GM18502 (cell line): Measurements from ENCODE around the gene ZNF678.
"Not testable (repeated sequence)": the region's sequence is repeated elsewhere in the genome, so short reads cannot be mapped to it uniquely, and the experiment has no call there.

Experiments used
- ATAC-seq: cut with Tn5 transposase; IDR thresholded peaks from one replicate; pipeline ENCODE4 v1.9.1; 2021; ENCODE audit warnings: mild to moderate bottlenecking; ENCODE audit not compliant: unreplicated experiment, poor library complexity

ZNF678 gene

DNA sequence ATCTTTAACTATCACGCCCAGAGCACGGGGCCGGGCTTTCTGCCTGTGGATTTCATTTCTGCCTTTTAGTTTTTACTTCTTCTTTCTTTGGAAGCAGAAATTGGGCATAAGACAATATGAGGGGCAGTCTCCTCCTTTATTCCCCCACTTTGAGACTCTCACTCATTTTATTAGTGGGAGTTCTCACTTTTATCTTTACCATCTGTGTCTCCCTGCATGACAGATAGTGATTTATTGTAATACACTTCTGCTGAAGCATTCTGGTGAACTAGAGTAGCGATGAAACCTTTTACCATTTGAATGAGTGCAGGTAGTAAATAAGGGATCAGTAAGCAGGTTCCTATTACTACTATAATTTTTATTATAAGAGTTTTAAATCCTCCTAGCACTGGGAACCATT is 26.4 kb downstream of the ZNF678 start:
- ATAC-seq, result not testable (repeated sequence)

DNA sequence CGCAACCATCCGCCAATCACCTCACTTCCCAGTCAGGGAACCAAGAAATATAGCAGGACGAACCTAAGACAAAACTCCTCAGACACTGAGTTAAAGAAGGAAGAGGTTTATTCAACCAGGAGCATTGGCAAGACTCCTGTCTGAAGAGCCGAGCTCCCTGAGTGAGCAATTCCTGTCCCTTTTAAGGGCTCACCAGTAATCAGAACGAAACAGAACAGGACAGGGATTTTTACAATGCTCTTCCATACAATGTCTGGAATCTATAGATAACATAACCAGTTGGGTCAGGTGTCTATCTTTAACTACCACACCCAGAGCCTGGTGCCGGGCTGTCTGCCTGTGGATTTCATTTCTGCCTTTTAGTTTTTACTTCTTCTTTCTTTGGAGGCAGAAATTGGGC is 32.9 kb downstream of the ZNF678 start:
- not testable (repeated sequence) for ATAC-seq

DNA sequence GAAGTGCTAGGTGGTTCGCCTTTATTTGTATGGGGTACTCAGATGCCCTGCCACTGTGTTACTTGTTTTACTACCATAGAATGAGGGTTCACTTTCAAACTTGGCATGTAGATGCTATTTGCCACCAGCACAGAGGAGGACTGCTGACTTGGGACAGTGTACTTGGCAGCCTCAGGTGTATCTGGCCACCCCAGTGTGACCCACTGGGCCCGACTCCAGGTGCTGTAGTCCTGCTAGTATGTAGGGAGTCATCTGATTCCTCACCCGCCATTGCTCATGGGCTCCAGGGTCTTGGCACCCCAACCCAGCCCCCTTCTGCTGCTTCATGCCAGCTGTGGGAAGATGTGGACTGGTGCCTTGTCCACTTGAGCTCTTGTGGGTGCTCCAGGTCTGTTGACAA is 40.0 kb downstream of the ZNF678 start:
- ATAC-seq, result no peak

DNA sequence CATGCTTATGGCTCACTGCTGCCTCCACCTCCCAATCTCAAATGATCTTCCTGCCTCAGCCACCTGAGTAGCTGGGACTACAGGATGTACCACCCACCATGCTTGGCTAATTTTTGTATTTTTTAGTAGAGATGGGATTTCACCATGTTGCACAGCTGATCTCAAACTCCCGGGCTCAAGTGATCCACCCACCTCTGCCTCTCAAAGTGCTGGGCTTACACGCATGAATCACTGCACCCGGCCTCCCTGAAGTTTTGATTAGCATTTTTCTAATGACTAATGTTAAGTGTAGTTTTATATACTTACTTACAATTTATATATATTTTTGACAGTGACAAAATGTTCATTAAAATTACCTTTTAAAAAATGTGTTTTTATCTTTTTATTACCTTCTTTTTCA is 41.1 kb downstream of the ZNF678 start:
- no peak for ATAC-seq

DNA sequence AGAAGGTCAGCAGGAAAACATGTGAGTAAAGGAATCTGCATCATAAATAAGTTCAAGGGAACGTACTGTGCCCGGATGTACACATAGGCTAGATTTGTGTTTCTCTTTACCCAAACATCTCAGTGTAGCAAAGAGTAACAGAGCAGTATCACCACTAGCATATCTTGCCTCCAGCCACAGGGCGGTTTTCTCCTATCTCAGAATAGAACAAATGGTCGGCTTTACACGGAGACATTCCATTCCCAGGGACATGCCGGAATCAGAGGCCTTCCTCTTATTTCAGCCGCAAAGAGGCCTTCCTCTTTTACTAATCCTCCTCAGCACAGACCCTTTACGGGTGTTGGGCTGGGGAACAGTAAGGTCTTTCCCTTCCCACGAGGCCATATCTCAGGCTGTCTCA is 42.9 kb downstream of the ZNF678 start:
- ATAC-seq, result not testable (repeated sequence)

DNA sequence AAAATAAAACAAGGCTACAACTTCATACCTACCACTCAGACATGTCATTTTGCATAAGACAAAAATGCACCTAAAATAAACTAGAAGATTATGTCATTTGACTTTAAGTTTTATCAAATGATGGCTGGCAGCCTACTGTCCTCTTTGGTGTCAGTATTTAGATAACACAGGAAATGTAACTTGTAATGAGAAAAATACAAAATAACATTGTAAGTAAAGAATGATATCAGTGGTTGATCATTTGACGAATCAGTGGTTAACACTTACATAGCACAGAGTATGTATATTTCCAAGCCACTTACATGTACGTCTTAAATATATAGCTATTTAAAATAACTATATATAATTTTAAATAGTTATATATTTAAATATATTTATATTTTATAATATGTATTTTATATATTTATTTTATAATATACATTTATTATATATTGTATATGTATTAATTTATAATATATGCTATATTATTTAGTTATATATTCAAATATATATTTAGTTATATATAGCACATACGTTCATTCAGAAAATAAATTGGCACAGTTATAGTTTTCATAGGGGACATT is 44.1 kb downstream of the ZNF678 start:
- no peak for ATAC-seq

DNA sequence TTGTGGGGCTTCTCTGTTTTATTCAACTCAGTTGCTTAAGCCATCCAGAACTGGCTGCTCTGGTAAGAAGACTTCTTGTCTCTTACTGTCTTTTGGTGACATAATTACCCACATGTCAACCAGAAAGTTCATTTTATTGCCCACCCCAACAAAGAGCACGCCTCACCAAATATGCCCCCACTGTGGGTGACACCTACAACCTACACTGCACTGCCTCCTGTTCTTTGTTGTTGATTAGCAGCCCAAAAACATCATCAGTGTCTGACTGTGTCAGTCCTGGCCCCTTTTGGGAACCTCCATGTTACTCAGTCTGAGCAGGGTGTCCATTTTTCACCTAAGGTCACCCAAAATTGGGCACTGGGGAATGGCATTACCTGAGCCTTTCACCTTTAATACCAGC is 49.3 kb downstream of the ZNF678 start:
- no peak for ATAC-seq

DNA sequence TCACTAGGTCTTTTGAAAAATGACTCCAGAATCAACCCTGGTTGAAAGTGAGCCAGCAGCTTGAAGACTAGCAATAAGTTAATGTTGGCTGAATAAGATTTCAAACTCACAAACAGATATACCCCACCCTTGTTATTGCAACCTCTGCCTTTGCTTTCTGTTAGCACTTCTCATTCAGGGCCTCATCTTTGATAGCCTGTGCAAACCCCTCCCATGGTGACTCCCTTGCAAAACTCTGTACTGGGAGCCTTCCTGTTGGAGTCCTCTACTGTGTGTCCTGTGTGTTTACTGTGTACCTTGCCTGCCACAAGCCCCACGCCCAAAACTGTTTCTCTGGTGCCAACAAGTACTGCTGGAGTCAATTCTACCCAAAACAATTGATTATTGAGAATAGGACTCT is 50.2 kb downstream of the ZNF678 start:
- ATAC-seq, result no peak

DNA sequence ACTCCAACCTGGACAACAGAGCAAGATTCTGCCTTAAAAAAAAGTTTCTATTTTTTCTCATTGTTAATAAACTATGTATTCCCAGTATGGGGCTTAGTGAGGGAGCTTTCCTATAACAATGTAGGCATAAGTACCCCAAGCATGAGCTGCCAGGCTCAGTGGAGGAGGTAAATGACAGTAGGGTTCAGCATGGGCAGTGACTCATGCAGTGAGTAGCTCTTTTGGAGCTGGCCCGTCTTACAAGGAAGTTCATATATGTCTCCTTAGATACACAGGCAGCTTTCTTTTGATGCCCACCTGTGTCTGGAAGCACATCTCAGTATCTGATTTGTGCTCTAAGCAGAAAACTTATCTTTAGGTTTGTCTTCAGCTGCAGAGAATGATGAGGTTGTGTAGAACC is 57.9 kb downstream of the ZNF678 start:
- no peak for ATAC-seq

DNA sequence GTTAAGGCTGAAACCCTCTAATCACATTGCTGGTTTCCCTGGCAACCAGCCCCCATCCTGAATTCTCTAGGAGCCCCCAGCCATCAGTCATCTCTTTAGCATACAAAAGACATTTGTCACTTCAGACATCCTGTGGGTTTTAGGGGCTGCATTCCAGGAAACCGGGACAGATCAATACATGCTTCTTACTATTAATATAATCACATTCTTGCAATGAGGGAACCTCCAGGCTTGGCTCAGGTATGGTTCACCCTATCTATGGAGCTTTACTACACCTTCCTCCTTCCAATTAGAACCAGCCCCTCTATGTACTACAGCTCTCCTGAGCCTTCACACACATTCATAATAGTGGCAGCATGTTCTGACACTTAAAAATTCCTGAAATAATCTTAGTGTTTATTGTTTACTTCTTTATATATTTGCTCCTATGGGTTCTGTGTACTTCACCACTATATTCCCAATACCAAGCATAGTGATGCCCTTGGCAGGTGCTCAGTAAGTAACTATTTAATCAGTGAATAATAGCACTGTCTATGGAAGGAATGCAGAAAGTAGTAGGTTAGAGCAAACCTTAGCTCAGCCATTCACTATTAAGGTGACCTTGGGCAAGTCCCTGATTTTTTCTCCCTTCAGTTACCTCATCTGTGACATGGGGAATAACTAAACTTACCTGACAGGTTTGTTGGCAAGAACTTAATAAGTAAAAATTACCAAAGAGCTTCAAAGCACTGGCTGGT is 59.6 kb downstream of the ZNF678 start:
- ATAC-seq, result no peak

DNA sequence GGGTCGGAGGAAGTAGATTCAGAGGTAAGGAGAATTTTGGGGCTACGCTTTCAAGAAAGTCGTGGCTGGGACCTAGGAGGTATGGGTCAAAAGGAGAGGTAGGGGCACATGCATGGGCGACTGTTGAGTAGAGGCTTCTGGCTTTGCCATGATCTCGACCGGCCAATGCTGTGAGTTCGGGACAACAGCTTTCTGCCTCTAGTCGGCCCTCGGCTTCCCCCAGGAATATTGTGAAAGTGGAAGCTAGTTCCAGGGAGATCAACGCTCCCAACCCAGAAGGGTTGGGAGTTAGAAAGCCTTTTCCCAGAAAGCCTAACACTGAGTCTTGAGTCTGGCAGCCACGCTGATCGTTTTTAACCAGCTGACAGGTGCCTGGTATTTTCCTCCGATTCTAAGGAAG is 69.0 kb downstream of the ZNF678 start:
- no peak for ATAC-seq

DNA sequence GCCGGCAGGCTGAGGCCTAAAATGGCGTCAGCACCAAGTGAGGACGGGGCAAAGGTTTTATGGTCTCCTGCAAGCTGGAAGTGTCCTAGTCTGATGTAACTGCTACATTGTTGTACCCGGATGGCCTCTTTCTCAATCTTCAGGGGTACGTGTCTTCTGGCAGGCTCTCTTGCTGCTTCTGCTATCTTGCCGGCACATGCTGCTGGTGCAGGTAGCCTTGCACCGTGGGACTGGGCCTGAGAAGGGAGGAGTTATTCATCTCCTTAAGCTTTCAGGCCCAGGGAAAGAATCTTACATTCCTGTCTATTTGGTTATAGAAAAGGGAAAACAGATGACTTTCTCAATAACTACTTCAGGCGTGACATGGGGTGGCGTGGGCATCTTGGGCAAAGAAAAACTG is 72.2 kb downstream of the ZNF678 start:
- ATAC-seq, result no peak

DNA sequence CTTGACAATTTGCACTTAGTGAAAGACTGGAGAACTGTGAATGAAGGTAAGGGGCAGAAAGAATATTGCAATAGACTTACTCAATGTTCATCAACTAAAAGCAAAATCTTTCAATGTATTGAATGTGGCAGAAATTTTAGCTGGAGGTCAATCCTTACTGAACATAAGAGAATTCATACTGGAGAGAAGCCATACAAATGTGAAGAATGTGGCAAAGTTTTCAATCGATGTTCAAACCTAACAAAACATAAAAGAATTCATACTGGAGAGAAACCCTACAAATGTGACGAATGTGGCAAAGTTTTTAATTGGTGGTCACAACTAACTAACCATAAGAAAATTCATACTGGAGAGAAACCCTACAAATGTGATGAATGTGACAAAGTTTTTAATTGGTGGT is 91.1 kb downstream of the ZNF678 start:
- no peak for ATAC-seq

DNA sequence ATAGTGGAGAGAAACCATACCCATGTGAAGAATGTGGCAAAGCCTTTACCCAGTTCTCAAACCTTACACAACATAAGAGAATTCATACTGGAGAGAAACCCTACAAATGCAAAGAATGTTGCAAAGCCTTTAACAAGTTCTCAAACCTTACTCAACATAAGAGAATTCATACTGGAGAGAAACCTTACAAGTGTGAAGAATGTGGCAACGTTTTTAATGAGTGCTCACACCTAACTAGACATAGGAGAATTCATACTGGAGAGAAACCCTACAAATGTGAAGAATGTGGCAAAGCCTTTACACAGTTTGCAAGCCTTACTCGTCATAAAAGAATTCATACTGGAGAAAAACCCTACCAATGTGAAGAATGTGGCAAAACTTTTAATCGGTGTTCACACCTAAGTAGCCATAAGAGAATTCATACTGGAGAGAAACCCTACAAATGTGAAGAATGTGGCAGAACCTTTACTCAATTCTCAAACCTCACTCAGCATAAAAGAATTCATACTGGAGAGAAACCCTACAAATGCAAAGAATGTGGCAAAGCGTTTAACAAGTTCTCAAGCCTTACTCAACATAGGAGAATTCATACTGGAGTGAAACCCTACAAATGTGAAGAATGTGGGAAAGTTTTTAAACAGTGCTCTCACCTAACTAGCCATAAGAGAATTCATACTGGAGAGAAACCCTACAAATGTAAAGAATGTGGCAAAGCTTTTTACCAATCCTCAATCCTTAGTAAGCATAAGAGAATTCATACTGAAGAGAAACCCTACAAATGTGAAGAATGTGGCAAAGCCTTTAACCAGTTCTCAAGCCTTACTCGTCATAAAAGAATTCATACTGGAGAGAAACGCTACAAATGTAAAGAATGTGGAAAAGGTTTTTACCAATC is 91.7 kb downstream of the ZNF678 start:
- no peak for ATAC-seq

DNA sequence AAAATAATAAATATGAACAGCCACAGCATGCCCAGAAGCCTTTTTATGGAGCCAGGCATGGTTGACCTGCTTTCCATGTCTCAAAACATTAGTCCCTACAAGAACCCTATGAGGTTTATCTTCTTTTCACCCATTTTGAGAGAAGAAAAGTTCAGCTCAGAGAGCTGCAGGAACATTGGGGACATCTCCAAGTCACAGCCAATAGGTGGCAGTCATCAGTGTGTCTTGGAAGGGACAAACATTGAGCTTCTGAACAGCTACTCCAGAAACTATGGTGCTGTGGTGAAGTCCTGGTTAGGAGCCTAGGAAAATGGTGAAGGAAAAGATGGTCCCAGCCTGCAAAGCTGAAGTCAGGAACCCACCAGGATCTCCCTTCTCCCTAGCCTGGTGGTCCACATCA is 98.1 kb downstream of the ZNF678 start:
- ATAC-seq, result no peak

DNA sequence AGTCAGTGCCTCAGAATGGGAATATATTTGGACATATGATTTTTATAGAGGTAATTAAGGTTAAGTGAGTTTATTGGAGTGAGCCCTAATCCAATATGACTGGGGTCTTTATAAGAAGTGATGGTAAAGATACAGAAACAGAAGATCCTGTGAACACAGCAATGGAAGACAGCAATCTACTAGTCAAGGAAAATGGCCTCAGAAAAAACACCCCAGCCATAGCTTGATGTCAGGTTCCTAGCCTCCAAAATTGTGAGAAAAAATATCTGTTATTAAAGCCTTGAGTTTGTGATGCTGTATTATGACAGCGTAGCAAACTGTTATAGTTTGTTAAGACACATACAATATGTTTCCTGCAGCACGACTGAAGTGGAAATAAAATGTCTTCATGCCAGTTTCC is 99.6 kb downstream of the ZNF678 start:
- ATAC-seq, result no peak

DNA sequence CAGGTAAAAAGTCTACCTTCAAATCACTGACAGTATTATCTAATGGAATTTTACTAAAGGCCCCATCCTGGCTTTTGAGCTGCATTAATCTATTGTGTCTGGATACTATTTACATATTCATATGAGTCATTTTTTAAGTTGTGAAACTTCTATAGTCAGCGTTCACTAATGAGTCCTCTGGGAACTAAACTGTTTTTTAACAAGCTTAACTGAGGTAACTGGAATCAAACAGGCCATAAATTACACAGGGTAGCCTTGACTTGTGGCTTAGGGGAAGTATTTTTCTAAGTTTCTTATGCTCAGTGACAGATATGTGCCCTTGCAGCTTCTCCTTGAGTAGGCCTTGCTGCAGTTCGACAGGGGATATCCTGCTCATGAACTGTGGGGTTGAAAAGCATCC is 102.9 kb downstream of the ZNF678 start:
- no peak for ATAC-seq

DNA sequence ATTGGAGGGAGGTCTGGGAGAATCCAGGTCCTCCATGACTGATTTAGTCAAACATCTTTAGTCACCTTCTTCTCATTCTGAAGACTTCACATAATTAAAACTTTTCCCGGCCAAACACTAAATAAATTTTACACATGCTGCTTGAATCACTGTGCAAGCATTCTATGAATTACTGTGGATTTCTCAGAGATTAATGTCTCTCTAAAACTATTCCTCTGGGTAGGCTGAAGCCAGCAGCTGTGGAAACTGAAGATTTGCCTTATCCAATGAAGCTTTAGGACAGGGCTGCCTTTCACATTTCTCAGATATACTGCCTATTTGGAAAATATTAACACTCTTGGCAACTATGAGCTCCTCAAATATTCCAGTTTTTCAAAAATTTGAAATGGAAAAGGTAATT is 110.1 kb downstream of the ZNF678 start:
- no peak for ATAC-seq

DNA sequence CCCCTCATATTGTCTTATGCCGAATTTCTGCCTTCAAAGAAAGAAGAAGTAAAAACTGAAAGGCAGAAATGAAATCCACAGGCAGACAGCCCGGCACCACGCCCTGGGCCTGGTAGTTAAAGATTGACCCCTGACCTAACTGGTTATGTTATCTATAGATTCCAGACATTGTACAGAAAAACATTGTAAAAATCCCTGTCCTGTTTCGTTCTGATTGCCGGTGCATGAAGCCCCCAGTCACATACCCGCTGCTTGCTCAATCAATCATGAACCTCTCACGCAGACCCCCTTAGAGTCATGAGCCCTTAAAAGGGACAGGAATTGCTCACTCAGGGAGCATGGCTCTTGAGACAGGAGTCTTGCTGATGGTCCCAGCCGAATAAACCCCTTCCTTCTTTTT is 122.5 kb downstream of the ZNF678 start:
- no peak for ATAC-seq

DNA sequence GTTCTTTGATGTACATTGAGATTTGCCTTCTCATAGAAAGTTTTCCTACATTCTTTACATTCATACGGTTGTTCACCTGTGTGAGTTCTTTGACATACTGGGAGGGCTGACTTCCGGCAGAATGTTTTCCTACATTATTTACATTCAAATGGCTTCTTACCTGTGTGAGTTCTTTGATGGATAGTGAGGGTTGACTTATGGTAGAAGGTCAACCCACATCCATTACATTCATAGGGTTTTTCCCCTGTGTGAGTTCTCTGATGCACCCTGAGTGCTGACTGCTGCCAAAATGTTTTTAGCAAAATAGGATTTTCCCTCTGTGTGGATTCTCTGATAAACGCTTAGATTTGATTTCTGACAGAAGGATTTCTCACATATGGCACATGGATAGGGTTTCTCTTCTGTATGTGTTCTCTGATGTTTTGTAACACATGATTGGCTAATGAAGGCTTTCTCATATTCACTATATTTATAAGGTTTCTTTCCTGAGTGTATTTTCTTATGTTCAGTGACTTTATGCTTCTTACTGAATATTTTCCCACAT is 134.0 kb downstream of the ZNF678 start:
- no peak for ATAC-seq

DNA sequence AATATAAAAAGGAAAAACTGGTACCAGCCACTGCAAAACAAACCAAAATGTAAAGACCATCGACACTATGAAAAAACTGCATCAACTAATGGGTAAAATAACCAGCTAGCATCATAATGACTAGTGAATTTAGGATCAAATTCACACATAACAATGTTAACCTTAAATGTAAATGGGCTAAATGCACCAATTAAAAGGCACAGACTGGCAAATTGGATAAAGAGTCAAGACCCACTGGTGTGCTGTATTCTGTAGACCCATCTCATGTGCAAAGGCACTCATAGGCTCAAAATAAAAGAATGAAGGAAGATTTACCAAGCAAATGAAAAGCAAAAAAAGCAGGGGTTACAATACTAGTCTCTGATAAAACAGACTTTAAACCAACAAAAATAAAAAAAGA is 138.3 kb downstream of the ZNF678 start:
- not testable (repeated sequence) for ATAC-seq
